GM12873 (cell line): ENCODE measurements around the gene APH1A.

Experiments
- CTCF ChIP-seq: IDR thresholded peaks from 2 replicates; pipeline ENCODE4 v1.5.1; 2012; ENCODE audit warnings: low read depth, mild to moderate bottlenecking, moderate library complexity, low read length, control low read depth; ENCODE audit not compliant: insufficient read depth; ENCODE audit errors: missing control alignments

Gene APH1A

DNA sequence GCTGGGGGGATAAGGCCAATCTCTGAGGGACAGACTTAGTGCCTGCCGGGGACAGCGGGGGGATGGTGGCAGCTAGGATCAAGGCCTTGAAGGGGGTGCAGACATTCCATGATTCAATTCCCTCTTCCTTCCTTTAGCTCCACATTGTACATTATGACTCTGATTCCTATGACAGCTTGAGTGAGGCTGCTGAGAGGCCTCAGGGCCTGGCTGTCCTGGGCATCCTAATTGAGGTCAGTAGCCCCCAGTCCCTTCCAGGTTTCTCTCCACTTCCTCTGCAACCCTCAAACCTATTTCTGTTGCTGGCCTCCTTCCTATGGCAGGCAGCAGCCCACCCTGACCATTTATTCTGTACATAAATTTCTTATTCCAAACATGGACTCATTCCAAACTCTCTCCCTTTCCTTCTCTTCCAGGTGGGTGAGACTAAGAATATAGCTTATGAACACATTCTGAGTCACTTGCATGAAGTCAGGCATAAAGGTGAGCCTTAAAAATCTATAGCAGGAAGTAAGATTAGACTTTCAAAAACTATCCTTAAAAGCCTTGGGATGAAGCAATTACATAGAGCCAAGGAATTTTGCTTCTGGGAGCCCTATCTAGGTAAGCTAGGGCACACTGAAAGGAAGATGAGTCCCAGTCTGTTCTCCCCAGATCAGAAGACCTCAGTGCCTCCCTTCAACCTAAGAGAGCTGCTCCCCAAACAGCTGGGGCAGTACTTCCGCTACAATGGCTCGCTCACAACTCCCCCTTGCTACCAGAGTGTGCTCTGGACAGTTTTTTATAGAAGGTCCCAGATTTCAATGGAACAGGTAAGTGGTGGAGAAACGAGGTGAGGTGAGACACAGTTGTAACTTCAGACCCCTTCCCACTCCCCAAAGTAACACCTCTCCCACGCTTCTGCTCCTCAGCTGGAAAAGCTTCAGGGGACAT, 6.2 kb downstream of the APH1A start:
- no peak for TF ChIP-seq CTCF

GRCh38 chr1:150261367-150261766, 7.4 kb downstream of the APH1A start:
- no peak for TF ChIP-seq CTCF

GRCh38 chr1:150259758-150260669, 8.8 kb downstream of the APH1A start:
- no peak for TF ChIP-seq CTCF

GRCh38 chr1:150259217-150259616, 9.6 kb downstream of the APH1A start:
- TF ChIP-seq CTCF, result no peak

GRCh38 chr1:150257624-150258585, 10.9 kb downstream of the APH1A start, which contains the start of gene CA14:
Gene CA14, plus strand, starts transcription at chr1:150257774. Its CDS starts 355 bp downstream, at chr1:150258129.
- TF ChIP-seq CTCF, result no peak

GRCh38 chr1:150256554-150257341, 12.1 kb downstream of the APH1A start:
- TF ChIP-seq CTCF, result no peak
